AG04450 (cell line): ENCODE data around the gene ZNF646. TPM values are rescaled to one million over a fixed set of nuclear protein-coding genes. Genes with fewer than 3 reads are reported as not detected.
A peak's percentile ranks its signal among the peaks of the same experiment; 100 is the strongest.

Experiments
- CTCF ChIA-PET: fragments of 300-600, 350-600 bp; formaldehyde crosslinking; extraction: SDS; loops from one replicate; lab custom pipeline; 2022; ENCODE audit warnings: antibody characterized with exemption, inconsistent platforms; lab: Charles Lee
- POLR2A ChIA-PET: fragments of 350-600 bp; formaldehyde crosslinking; extraction: SDS; loops from one replicate; lab custom pipeline; 2021; ENCODE audit warnings: antibody characterized with exemption, inconsistent platforms; lab: Yijun Ruan, JAX
- DNase-seq: peaks from one replicate; pipeline ENCODE4 v3.0.0-alpha.2; 2011; ENCODE audit warnings: low read depth, low spot score
- H3K27ac ChIP-seq: one replicate; pipeline ENCODE4 v1.5.1; 2012; ENCODE audit warnings: low read depth, low read length, control low read depth
- H3K27me3 ChIP-seq: one replicate; pipeline ENCODE4 v1.6.0; 2012; ENCODE audit warnings: low read length; ENCODE audit not compliant: control insufficient read depth, insufficient read depth
- H3K4me3 ChIP-seq: 2 replicates; pipeline ENCODE4 v1.5.1; 2011; ENCODE audit warnings: mild to moderate bottlenecking, low read depth, low read length, control low read depth
- H3K9me3 ChIP-seq: 2 replicates; pipeline ENCODE4 v1.5.1; 2012; ENCODE audit warnings: low read length; ENCODE audit not compliant: control insufficient read depth, insufficient read depth
- polyA plus RNA-seq: library from polyadenylated mRNA; depleted of rRNA; stranded (reverse); fragments of >200 nt; gene quantifications from 2 replicates; pipeline ENCODE4 v1.2.3, GENCODE V29; 2011
- TF ChIP-seq, protein P1 (sequence below): IDR thresholded peaks from 2 replicates; pipeline ENCODE4 v1.5.1; 2011; ENCODE audit warnings: low read depth, low read length, control low read depth, inconsistent platforms

The ZNF646 gene
- polyA plus RNA-seq, 1 experiment: 2.4 TPM

DNA sequence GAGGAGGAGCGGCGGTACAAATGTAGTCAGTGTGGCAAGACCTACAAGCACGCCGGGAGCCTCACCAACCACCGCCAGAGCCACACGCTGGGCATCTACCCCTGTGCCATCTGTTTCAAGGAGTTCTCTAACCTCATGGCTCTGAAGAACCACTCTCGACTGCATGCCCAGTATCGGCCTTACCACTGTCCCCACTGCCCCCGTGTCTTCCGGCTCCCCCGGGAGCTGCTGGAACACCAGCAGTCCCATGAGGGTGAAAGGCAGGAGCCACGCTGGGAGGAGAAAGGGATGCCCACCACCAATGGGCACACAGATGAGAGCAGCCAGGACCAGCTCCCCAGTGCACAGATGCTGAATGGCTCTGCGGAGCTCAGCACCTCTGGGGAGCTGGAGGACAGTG is 2.8 kb downstream of the ZNF646 start:
- H3K4me3 ChIP-seq: no peak overlapping the region
- CTCF ChIA-PET: no interaction called here
- H3K9me3 ChIP-seq: peaks cover 4% of the 10 kb centered on the region; the same call in 1 of the 2 replicates
- no peak for DNase-seq
- H3K27me3 ChIP-seq: no peaks in the 10 kb centered on the region
- no peak overlapping the region for H3K27ac ChIP-seq
- TF ChIP-seq, protein P1, sequence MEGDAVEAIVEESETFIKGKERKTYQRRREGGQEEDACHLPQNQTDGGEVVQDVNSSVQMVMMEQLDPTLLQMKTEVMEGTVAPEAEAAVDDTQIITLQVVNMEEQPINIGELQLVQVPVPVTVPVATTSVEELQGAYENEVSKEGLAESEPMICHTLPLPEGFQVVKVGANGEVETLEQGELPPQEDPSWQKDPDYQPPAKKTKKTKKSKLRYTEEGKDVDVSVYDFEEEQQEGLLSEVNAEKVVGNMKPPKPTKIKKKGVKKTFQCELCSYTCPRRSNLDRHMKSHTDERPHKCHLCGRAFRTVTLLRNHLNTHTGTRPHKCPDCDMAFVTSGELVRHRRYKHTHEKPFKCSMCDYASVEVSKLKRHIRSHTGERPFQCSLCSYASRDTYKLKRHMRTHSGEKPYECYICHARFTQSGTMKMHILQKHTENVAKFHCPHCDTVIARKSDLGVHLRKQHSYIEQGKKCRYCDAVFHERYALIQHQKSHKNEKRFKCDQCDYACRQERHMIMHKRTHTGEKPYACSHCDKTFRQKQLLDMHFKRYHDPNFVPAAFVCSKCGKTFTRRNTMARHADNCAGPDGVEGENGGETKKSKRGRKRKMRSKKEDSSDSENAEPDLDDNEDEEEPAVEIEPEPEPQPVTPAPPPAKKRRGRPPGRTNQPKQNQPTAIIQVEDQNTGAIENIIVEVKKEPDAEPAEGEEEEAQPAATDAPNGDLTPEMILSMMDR: no peak
- POLR2A ChIA-PET: no interaction called here

DNA sequence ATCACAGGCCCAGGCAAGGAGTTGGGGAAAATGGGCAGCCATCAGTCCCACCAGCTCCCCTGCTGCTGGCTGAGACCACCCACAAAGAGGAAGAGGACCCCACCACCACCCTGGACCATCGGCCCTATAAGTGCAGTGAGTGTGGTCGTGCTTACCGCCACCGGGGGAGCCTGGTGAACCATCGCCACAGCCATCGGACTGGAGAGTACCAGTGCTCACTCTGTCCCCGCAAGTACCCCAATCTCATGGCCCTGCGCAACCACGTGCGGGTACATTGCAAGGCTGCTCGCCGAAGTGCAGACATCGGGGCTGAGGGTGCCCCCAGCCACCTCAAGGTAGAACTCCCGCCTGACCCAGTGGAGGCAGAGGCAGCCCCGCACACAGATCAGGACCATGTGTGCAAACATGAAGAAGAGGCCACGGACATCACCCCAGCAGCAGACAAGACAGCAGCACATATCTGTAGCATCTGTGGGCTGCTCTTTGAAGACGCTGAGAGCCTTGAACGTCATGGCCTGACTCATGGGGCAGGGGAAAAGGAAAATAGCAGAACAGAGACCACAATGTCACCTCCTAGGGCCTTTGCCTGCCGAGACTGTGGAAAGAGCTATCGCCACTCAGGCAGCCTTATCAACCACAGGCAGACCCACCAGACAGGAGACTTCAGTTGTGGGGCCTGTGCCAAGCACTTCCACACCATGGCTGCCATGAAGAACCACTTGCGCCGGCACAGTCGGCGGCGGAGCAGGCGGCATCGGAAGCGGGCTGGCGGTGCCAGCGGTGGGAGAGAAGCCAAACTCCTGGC is 3.6 kb downstream of the ZNF646 start:
- no peak for DNase-seq
- POLR2A ChIA-PET: no interaction called here
- H3K27ac ChIP-seq: no peak overlapping the region
- TF ChIP-seq, protein P1: 0 out of 2 replicates have a peak, but pooled peaks have one; percentile 3
- H3K4me3 ChIP-seq: no peak overlapping the region
- peaks cover 4% of the 10 kb centered on the region; the same call in 1 of the 2 replicates for H3K9me3 ChIP-seq
- CTCF ChIA-PET: no interaction called here
- no peaks in the 10 kb centered on the region for H3K27me3 ChIP-seq

DNA sequence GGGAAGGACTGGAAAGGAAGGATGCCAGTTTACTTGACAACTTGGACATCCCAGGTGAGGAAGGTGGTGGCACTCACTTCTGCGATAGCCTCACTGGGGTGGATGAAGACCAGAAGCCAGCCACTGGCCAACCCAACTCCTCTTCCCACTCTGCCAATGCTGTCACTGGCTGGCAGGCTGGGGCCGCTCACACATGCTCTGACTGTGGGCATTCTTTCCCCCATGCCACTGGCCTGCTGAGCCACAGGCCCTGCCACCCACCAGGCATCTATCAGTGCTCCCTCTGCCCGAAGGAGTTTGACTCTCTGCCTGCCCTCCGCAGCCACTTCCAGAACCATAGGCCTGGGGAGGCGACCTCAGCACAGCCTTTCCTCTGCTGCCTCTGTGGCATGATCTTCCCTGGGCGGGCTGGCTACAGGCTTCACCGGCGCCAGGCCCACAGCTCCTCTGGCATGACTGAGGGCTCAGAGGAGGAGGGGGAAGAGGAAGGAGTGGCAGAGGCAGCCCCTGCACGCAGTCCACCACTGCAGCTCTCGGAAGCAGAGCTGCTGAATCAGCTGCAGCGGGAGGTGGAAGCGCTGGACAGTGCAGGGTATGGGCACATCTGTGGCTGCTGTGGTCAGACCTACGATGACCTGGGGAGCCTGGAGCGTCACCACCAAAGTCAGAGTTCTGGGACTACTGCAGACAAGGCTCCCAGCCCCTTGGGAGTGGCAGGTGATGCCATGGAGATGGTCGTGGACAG is 4.5 kb downstream of the ZNF646 start:
- DNase-seq: no peak
- Histone ChIP-seq H3K27me3 (no peaks in the 10 kb centered on the region), H3K27ac (no peak overlapping the region), H3K9me3 (peaks cover 4% of the 10 kb centered on the region; the same call in 1 of the 2 replicates), H3K4me3 (no peak overlapping the region)
- ChIA-PET CTCF (no interaction called here), POLR2A (no interaction called here)
- TF ChIP-seq, protein P1: no peak

DNA sequence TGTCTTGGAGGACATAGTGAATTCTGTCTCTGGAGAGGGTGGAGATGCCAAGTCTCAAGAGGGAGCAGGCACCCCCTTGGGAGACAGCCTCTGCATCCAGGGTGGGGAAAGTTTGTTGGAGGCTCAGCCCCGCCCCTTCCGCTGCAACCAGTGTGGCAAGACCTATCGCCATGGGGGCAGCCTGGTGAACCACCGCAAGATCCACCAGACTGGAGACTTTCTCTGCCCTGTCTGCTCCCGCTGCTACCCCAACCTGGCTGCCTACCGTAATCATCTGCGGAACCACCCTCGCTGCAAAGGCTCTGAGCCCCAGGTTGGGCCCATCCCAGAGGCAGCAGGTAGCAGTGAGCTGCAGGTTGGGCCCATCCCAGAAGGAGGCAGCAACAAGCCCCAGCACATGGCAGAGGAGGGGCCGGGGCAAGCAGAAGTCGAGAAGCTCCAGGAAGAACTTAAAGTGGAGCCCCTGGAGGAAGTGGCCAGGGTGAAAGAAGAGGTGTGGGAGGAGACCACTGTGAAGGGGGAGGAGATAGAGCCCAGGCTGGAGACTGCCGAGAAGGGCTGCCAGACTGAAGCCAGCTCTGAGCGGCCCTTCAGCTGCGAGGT is 5.2 kb downstream of the ZNF646 start:
- no peak for DNase-seq
- Histone ChIP-seq H3K27ac (no peak overlapping the region), H3K4me3 (no peak overlapping the region), H3K9me3 (peaks cover 2% of the 10 kb centered on the region; the same call in 1 of the 2 replicates), H3K27me3 (no peaks in the 10 kb centered on the region)
- ChIA-PET POLR2A (no interaction called here), CTCF (no interaction called here)
- TF ChIP-seq, protein P1: no peak
